Esophagus muscularis mucosa (tissue), 4 donors: ENCODE data around the gene LEAP2.

Experiments used
- CTCF ChIP-seq, 3 experiments: fragments of 200-600 bp in 2 of 3; fragments of 450-650 bp in 1 of 3; sonication (generic) in 2 of 3; IDR thresholded peaks; one replicate each; pipeline ENCODE4 v1.5.1; 2017 to 2019; ENCODE audit warnings: antibody characterized with exemption in 3 of 3, mild to moderate bottlenecking in 2 of 3, moderate library complexity in 1 of 3
- EP300 ChIP-seq: sonication (generic); formaldehyde crosslinking; IDR thresholded peaks from one replicate; pipeline ENCODE4 v1.6.1; 2017; ENCODE audit warnings: antibody characterized with exemption
- POLR2A ChIP-seq: fragments of 450-650 bp; IDR thresholded peaks from one replicate; pipeline ENCODE4 v1.6.1; 2017; ENCODE audit warnings: antibody characterized with exemption, moderate library complexity, mild to moderate bottlenecking, low read depth
- POLR2AphosphoS5 ChIP-seq, 2 donors: sonication (generic); formaldehyde crosslinking; IDR thresholded peaks; one replicate each; pipeline ENCODE4 v1.6.1; 2017; ENCODE audit warnings: antibody characterized with exemption in 2 of 2

GRCh38 chr5:132841305-132841704 lies 32.2 kb upstream of the LEAP2 start:
- TF ChIP-seq EP300 (no peak), CTCF (IDR thresholded peaks at IDR 0.05) (no peak), POLR2AphosphoS5 (IDR thresholded peaks at IDR 0.05) (no peak), POLR2A (no peak)
